HL-60 (cell line): ENCODE data around the gene SEPTIN1.

Source experiments
- CTCF ChIP-seq: IDR thresholded peaks from one replicate; pipeline ENCODE4 v1.5.1; 2011; ENCODE audit warnings: low read length, control low read depth, inconsistent platforms; ENCODE audit not compliant: insufficient read depth
- GABPA ChIP-seq: IDR thresholded peaks from 2 replicates; pipeline ENCODE4 v1.6.1; 2012; ENCODE audit warnings: low read depth
- POLR2AphosphoS5 ChIP-seq: IDR thresholded peaks from 2 replicates; pipeline ENCODE4 v1.6.1; 2012; ENCODE audit warnings: low read depth
- REST ChIP-seq: IDR thresholded peaks from 2 replicates; pipeline ENCODE4 v1.6.1; 2012; ENCODE audit warnings: low read depth; ENCODE audit not compliant: insufficient replicate concordance
- SPI1 ChIP-seq: IDR thresholded peaks from 2 replicates; pipeline ENCODE4 v1.6.1; 2012; ENCODE audit warnings: low read depth, mild to moderate bottlenecking, borderline replicate concordance

GRCh38 chr16:30342751-30343490, 39.4 kb downstream of the SEPTIN1 start:
- TF ChIP-seq REST (no peak), CTCF (no peak), GABPA (no peak), POLR2AphosphoS5 (no peak), SPI1 (no peak)
